Thoracic aorta (tissue), 2 donors: Measurements from ENCODE around the gene SLC9C2. TPM values are rescaled to one million over a fixed set of nuclear protein-coding genes. Genes with fewer than 3 reads are reported as not detected.
"Not testable (repeated sequence)": the region's sequence is repeated elsewhere in the genome, so short reads cannot be mapped to it uniquely, and the experiment has no call there.

Experiments
- ATAC-seq: fragments of 150-250 bp; one replicate; pipeline ENCODE4 v1.8.0; 2017; ENCODE audit warnings: low read depth; ENCODE audit not compliant: insufficient number of reproducible peaks, low FRiP score
- DNase-seq: peaks from one replicate; pipeline ENCODE4 v3.0.0-alpha.2; 2020; ENCODE audit warnings: low spot score
- H3K27ac ChIP-seq, 2 donors: fragments of 200-600 bp; sonication (generic); 1 replicate in 1 of 2; 2 replicates in 1 of 2; pipeline ENCODE4 v1.5.1; 2016; ENCODE audit warnings: mild to moderate bottlenecking in 2 of 2, moderate library complexity in 2 of 2
- H3K27me3 ChIP-seq: fragments of 200-600 bp; sonication (generic); replicated peaks from 2 replicates; pipeline ENCODE4 v1.6.0; 2016; ENCODE audit warnings: mild to moderate bottlenecking; ENCODE audit not compliant: insufficient read depth
- H3K36me3 ChIP-seq: fragments of 200-600 bp; sonication (generic); one replicate; pipeline ENCODE4 v1.5.1; 2016
- H3K4me1 ChIP-seq, 2 donors: fragments of 200-600 bp; sonication (generic); 1 replicate in 1 of 2; 2 replicates in 1 of 2; pipeline versions ENCODE4 v1.5.1 to v1.6.0; 2016; ENCODE audit warnings: low read depth in 2 of 2, mild to moderate bottlenecking in 1 of 2; ENCODE audit not compliant: control insufficient read depth in 1 of 2
- H3K4me3 ChIP-seq: fragments of 200-600 bp; sonication (generic); 2 replicates; pipeline ENCODE4 v1.5.1; 2016; ENCODE audit warnings: mild to moderate bottlenecking
- H3K9me3 ChIP-seq: fragments of 200-600 bp; sonication (generic); 2 replicates; pipeline ENCODE4 v1.5.1; 2016
- CTCF ChIP-seq: fragments of 200-600 bp; sonication (generic); IDR thresholded peaks from one replicate; pipeline ENCODE4 v1.5.1; 2019; ENCODE audit warnings: antibody characterized with exemption
- total RNA-seq, 2 donors: library from RNA; depleted of rRNA; stranded (reverse); fragments of >200 nt; gene quantifications; one replicate each; pipeline versions ENCODE4 v1.1.0 to v1.2.3, GENCODE V29; 2016

SLC9C2 gene
- total RNA-seq, 2 donors from 2014 or later, result not detected

- no peak for TF ChIP-seq CTCF
- Histone ChIP-seq H3K4me3 (no peak overlapping the region), H3K4me1 (no peaks in the 10 kb centered on the region), H3K9me3 (no peaks in the 10 kb centered on the region), H3K27me3 (no peaks in the 10 kb centered on the region), H3K36me3 (no peaks in the 10 kb centered on the region), H3K27ac (no peak overlapping the region)
- ATAC-seq (no peak), DNase-seq (no peak)
These were observed 79.5 kb downstream of the SLC9C2 start for GRCh38 chr1:173523329-173523728.

- Histone ChIP-seq H3K4me3 (no peak overlapping the region), H3K9me3 (no peaks in the 10 kb centered on the region), H3K27me3 (no peaks in the 10 kb centered on the region), H3K4me1 (no peaks in the 10 kb centered on the region), H3K36me3 (no peaks in the 10 kb centered on the region), H3K27ac (no peak overlapping the region)
- DNase-seq, result no peak
- no peak for ATAC-seq
- no peak for TF ChIP-seq CTCF
These were observed 82.1 kb downstream of the SLC9C2 start for GRCh38 chr1:173520799-173521198.

GRCh38 chr1:173514503-173514902, 88.4 kb downstream of the SLC9C2 start:
- not testable (repeated sequence) for H3K27me3 ChIP-seq, H3K4me1 ChIP-seq, H3K36me3 ChIP-seq, H3K4me3 ChIP-seq, H3K9me3 ChIP-seq, ATAC-seq, H3K27ac ChIP-seq, DNase-seq

GRCh38 chr1:173509797-173510196, 93.1 kb downstream of the SLC9C2 start:
- H3K4me1 ChIP-seq, result no peaks in the 10 kb centered on the region
- peaks cover 3% of the 10 kb centered on the region for H3K9me3 ChIP-seq
- no peak for DNase-seq
- no peak overlapping the region for H3K4me3 ChIP-seq
- no peak for TF ChIP-seq CTCF
- H3K36me3 ChIP-seq, result no peaks in the 10 kb centered on the region
- no peaks in the 10 kb centered on the region for H3K27me3 ChIP-seq
- ATAC-seq, result no peak
- H3K27ac ChIP-seq, result no peak overlapping the region

GRCh38 chr1:173508541-173508940, 94.3 kb downstream of the SLC9C2 start:
- Histone ChIP-seq H3K27me3 (no peaks in the 10 kb centered on the region), H3K4me3 (no peak overlapping the region), H3K9me3 (no peaks in the 10 kb centered on the region), H3K4me1 (no peaks in the 10 kb centered on the region), H3K36me3 (no peaks in the 10 kb centered on the region), H3K27ac (no peak overlapping the region)
- ATAC-seq, result no peak
- no peak for TF ChIP-seq CTCF
- no peak for DNase-seq

GRCh38 chr1:173507847-173508209, 95.0 kb downstream of the SLC9C2 start:
- H3K4me1 ChIP-seq, result no peaks in the 10 kb centered on the region
- no peak for TF ChIP-seq CTCF
- DNase-seq (no peak), ATAC-seq (no peak)
- no peaks in the 10 kb centered on the region for H3K36me3 ChIP-seq
- H3K27me3 ChIP-seq, result no peaks in the 10 kb centered on the region
- H3K4me3 ChIP-seq, result no peak overlapping the region
- H3K27ac ChIP-seq, result no peak overlapping the region
- H3K9me3 ChIP-seq, result no peaks in the 10 kb centered on the region
